HFF-Myc (cell line): ENCODE measurements around the gene G6PC1.
"Not testable (repeated sequence)": the region's sequence is repeated elsewhere in the genome, so short reads cannot be mapped to it uniquely, and the experiment has no call there.

Source experiments
- DNase-seq: peaks from one replicate; pipeline ENCODE4 v3.0.0-alpha.2; 2011; ENCODE audit warnings: low read depth; ENCODE audit errors: extremely low read depth
- H3K4me3 ChIP-seq: replicated peaks from 2 replicates; pipeline ENCODE4 v1.5.1; 2011; ENCODE audit warnings: low read depth, mild to moderate bottlenecking, control low read depth, low read length
- TF ChIP-seq, protein P1 (sequence below): IDR thresholded peaks from 2 replicates; pipeline ENCODE4 v1.5.1; 2012; ENCODE audit warnings: mild to moderate bottlenecking, low read depth, low read length, control low read depth; ENCODE audit errors: missing control alignments

The G6PC1 gene

DNA sequence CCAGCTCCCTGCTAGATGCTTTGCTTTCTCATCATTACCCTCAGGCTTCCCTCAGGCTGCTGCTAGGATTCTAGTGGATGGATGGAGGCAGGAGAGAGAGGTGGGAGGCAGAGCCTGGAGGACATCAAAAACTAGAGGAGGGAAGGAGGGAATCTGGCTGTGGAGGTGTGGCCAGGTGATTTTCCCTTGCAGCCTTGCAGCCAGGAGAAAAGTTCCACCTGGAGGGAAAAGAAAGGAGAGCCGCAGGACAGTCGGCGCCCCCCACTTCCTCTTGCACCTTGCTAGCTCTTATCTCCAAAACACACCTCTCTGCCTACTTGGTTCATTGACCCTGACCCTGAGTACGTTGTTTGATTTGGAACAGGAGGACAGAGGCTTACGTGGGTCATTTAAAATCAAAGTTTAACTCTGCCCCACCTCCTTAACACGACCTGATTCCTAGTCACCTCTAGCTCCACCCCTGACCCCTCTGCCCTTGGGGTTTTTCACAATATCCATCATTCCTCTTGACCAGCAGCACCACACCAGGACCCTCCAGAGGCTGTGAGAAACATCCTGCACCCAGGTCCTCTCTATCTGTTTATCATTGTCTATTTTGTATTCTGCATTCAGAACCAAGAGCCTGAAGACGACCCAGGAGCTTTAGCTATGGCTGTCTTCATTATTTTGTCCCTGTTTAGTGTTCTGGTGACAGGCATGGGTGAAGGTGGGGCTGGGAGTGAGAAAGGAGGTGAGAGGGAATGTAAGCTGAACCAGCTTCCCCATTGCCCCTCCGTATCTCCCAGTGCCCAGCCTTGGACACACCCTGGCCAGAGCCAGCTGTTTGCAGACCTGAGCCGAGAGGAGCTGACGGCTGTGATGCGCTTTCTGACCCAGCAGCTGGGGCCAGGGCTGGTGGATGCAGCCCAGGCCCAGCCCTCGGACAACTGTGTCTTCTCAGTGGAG is 33.7 kb upstream of the G6PC1 start:
- DNase-seq = no peak
- TF ChIP-seq, protein P1, sequence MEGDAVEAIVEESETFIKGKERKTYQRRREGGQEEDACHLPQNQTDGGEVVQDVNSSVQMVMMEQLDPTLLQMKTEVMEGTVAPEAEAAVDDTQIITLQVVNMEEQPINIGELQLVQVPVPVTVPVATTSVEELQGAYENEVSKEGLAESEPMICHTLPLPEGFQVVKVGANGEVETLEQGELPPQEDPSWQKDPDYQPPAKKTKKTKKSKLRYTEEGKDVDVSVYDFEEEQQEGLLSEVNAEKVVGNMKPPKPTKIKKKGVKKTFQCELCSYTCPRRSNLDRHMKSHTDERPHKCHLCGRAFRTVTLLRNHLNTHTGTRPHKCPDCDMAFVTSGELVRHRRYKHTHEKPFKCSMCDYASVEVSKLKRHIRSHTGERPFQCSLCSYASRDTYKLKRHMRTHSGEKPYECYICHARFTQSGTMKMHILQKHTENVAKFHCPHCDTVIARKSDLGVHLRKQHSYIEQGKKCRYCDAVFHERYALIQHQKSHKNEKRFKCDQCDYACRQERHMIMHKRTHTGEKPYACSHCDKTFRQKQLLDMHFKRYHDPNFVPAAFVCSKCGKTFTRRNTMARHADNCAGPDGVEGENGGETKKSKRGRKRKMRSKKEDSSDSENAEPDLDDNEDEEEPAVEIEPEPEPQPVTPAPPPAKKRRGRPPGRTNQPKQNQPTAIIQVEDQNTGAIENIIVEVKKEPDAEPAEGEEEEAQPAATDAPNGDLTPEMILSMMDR = no peak
- H3K4me3 ChIP-seq = no peak overlapping the region

DNA sequence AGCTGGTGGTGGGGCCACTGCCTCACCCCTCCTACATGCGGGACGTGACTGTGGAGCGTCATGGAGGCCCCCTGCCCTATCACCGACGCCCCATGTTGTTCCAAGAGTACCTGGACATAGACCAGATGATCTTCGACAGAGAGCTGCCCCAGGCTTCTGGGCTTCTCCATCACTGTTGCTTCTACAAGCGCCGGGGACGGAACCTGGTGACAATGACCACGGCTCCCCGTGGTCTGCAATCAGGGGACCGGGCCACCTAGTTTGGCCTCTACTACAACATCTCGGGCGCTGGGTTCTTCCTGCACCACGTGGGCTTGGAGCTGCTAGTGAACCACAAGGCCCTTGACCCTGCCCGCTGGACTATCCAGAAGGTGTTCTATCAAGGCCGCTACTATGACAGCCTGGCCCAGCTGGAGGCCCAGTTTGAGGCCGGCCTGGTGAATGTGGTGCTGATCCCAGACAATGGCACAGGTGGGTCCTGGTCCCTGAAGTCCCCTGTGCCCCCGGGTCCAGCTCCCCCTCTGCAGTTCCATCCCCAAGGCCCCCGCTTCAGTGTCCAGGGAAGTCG is 32.8 kb upstream of the G6PC1 start:
- DNase-seq, H3K4me3 ChIP-seq: not testable (repeated sequence)

DNA sequence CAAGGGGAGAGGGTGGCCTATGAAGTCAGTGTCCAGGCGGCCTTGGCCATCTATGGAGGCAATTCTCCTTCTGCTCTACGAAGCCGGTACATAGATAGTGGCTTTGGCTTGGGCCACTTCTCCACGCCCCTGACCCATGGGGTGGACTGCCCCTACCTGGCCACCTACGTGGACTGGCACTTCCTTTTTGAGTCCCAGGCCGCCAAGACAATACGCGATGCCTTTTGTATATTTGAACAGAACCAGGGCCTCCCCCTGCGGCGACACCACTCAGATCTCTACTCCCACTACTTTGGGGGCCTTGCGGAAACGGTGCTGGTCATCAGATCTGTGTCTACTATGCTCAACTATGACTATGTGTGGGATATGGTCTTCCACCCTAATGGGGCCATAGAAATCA is 32.3 kb upstream of the G6PC1 start:
- no peak for DNase-seq
- TF ChIP-seq, protein P1 = no peak
- H3K4me3 ChIP-seq = no peak overlapping the region

DNA sequence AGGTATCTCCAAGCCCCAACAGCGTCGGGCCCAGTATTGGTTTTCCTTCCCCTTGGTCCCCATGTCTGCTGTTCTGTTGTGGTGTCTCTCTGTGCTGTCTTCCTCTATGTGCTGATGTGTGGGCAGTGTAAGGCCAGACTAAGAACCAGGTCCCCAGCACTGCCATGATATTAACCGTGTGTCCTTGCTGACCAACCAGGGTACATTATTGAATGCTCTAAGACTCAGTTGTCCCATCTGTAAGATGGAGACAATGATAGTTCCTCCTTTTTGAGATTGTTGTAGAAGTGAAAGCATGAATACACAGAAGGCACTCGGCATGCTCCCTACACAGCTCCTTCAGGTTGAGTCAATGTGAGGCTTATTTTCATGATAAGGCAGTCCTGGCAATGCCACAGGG is 29.0 kb upstream of the G6PC1 start:
- no peak for DNase-seq
- TF ChIP-seq, protein P1 = no peak

DNA sequence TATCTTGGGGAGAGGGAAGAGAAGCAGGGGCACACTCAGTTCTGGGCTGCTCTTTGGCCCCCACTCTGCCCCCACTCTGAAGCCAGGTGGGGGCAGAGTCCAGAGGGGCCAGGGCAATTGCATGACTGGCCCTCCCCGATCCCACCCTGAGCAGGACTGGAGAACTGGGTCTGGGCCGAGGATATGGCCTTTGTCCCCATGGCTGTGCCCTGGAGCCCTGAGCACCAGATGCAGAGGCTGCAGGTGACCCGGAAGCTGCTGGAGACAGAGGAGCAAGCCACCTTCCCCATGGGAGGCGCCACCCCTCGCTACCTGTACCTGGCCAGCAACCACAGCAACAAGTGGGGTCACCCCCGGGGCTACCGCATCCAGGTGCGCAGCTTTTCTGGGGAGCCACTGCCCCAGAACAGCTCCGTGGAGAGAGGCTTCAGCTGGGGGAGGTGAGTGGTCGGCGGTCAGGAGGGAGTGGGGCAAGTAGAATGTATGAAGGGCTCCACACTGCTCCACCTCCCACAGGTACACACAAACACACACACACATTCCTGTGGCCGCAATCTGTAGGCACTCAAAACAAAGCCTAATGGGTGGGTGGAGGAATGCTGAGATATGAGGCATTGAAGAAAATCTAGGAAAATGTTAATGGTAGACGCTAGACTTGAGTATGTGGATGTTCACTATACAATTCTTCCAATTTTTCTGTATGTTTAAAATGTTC is 28.2 kb upstream of the G6PC1 start:
- TF ChIP-seq, protein P1 = no peak
- no peak for DNase-seq
- no peak overlapping the region for H3K4me3 ChIP-seq

More for the DNA sequence above, 29.0 kb upstream of the G6PC1 start:
- H3K4me3 ChIP-seq = no peak overlapping the region

DNA sequence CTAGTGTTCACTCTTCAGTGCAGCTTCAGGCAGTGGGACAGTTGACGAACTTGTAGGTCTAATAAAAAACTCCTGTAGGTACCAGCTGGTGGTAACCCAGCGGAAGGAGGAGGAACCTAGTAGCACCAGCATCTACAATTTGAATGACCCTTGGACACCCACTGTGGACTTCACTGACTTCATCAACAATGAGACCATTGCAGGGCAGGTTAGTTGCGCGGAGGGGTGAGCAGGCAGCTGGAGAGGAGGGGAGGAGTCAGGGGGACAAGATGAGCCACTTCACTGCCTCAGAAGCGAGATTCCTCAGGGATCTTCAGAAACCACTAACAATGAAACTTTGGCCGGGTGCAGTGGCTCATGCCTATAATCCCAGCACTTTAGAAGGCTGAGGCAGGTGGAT is 27.3 kb upstream of the G6PC1 start:
- H3K4me3 ChIP-seq = no peak overlapping the region
- TF ChIP-seq, protein P1 = no peak
- no peak for DNase-seq

DNA sequence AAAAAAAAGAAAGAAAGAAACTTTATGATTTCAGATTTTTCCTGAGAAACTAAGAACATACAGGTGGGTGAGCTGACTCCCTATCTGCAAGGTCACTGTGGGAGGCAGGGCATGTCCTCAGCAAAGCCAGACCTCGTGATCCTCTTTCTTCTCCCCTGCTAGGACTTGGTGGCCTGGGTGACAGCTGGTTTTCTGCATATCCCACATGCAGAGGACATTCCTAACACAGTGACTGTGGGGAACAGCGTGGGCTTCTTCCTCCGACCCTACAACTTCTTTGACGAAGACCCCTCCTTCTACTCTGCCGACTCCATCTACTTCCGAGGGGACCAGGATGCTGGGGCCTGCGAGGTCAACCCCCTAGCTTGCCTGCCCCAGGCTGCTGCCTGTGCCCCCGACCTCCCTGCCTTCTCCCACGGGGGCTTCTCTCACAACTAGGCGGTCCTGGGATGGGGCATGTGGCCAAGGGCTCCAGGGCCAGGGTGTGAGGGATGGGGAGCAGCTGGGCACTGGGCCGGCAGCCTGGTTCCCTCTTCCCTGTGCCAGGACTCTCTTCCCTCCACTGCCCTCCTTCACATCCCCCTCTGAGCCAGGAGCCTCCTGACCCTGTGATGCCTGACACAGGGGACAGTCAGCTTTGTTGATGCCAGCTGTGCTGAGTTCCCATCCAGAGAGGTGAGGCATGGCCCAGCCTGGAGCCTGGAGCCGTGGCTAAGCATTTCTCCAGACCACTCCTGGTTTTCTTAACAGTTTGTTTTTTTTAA is 26.5 kb upstream of the G6PC1 start:
- DNase-seq, H3K4me3 ChIP-seq: not testable (repeated sequence)
